OCI-LY1 (cell line): ENCODE results near the gene DOCK3.

Source experiments
- H2AFZ ChIP-seq: fragments of 200-600 bp; sonication (generic), shearing (Covaris generic); 2 replicates; pipeline ENCODE4 v1.6.0; 2014; ENCODE audit warnings: antibody characterized with exemption, mild to moderate bottlenecking, low read length
- H3F3A ChIP-seq: fragments of 200-600 bp; sonication (generic), shearing (Covaris generic); 2 replicates; pipeline ENCODE4 v1.6.0; 2014; ENCODE audit warnings: mild to moderate bottlenecking, antibody characterized with exemption, low read length, moderate library complexity; ENCODE audit not compliant: insufficient read depth
- H3K27ac ChIP-seq: fragments of 200-600 bp; sonication (generic); 2 replicates; pipeline ENCODE4 v1.5.1; 2014; ENCODE audit warnings: low read length, mixed run types, mild to moderate bottlenecking, low read depth; ENCODE audit not compliant: poor library complexity, severe bottlenecking
- H3K27me3 ChIP-seq: fragments of 200-600 bp; sonication (generic); 2 replicates; pipeline ENCODE4 v1.6.0; 2014; ENCODE audit warnings: antibody characterized with exemption, mild to moderate bottlenecking, low read length, moderate library complexity; ENCODE audit not compliant: insufficient read depth
- H3K36me3 ChIP-seq: fragments of 200-600 bp; sonication (generic); 2 replicates; pipeline ENCODE4 v1.6.1; 2014; ENCODE audit warnings: mild to moderate bottlenecking, antibody characterized with exemption, low read length, moderate library complexity, mixed read lengths; ENCODE audit not compliant: insufficient read depth
- H3K4me1 ChIP-seq: fragments of 200-600 bp; sonication (generic); 2 replicates; pipeline ENCODE4 v1.5.1; 2014; ENCODE audit warnings: mild to moderate bottlenecking, low read length, moderate library complexity; ENCODE audit not compliant: insufficient read depth, severe bottlenecking
- H3K4me2 ChIP-seq: fragments of 200-600 bp; sonication (generic), shearing (Covaris generic); 2 replicates; pipeline ENCODE4 v1.6.1; 2014; ENCODE audit warnings: low read length
- H3K4me3 ChIP-seq: fragments of 200-600 bp; sonication (generic); 2 replicates; pipeline ENCODE4 v1.5.1; 2014; ENCODE audit warnings: low read length, low read depth, mild to moderate bottlenecking, mixed read lengths; ENCODE audit not compliant: poor library complexity, severe bottlenecking
- H3K79me2 ChIP-seq: fragments of 200-600 bp; shearing (Covaris generic); 2 replicates; pipeline ENCODE4 v1.6.1; 2016; ENCODE audit warnings: mixed run types, low read length, mixed read lengths; ENCODE audit not compliant: insufficient read depth
- H3K9ac ChIP-seq: fragments of 200-600 bp; sonication (generic), shearing (Covaris generic); 2 replicates; pipeline ENCODE4 v1.6.1; 2014; ENCODE audit warnings: mild to moderate bottlenecking, low read length, mixed read lengths
- H3K9me2 ChIP-seq: fragments of 200-600 bp; sonication (generic), shearing (Covaris generic); 2 replicates; pipeline ENCODE4 v1.6.1; 2014; ENCODE audit warnings: low read depth, mild to moderate bottlenecking, low read length, mixed read lengths
- H3K9me3 ChIP-seq: fragments of 200-600 bp; shearing (Covaris generic); 2 replicates; pipeline ENCODE4 v1.6.1; 2014; ENCODE audit warnings: low read length, mixed read lengths
- H4K20me1 ChIP-seq: fragments of 200-600 bp; sonication (generic), shearing (Covaris generic); 2 replicates; pipeline ENCODE4 v1.6.0; 2016; ENCODE audit warnings: mild to moderate bottlenecking, low read length; ENCODE audit not compliant: insufficient read depth
- EZH2 ChIP-seq: fragments of 200-600 bp; sonication (generic), shearing (Covaris generic); IDR thresholded peaks from 2 replicates; pipeline ENCODE4 v1.8.0; 2017; ENCODE audit warnings: borderline replicate concordance, mixed run types, mild to moderate bottlenecking, antibody characterized with exemption, low read length, moderate library complexity, mixed read lengths
- TF ChIP-seq, protein P1 (sequence below): fragments of 200-600 bp; sonication (generic), shearing (Covaris generic); IDR thresholded peaks from 2 replicates; pipeline ENCODE4 v1.5.1; 2017; ENCODE audit warnings: mild to moderate bottlenecking, antibody characterized with exemption, low read length, moderate library complexity, mixed read lengths

Gene DOCK3

GRCh38 chr3:51337666-51338065, 662.9 kb downstream of the DOCK3 start:
- H3K9ac ChIP-seq = no peak overlapping the region
- H3K9me2 ChIP-seq = no peaks in the 10 kb centered on the region
- no peaks in the 10 kb centered on the region for H3K79me2 ChIP-seq
- H3K9me3 ChIP-seq = no peaks in the 10 kb centered on the region
- H3K4me1 ChIP-seq = no peaks in the 10 kb centered on the region
- H4K20me1 ChIP-seq = no peaks in the 10 kb centered on the region
- H2AFZ ChIP-seq = no peak overlapping the region
- H3K4me3 ChIP-seq = no peak overlapping the region
- H3K4me2 ChIP-seq = no peak overlapping the region
- no peaks in the 10 kb centered on the region for H3K36me3 ChIP-seq
- no peak overlapping the region for H3K27ac ChIP-seq
- TF ChIP-seq, protein P1, sequence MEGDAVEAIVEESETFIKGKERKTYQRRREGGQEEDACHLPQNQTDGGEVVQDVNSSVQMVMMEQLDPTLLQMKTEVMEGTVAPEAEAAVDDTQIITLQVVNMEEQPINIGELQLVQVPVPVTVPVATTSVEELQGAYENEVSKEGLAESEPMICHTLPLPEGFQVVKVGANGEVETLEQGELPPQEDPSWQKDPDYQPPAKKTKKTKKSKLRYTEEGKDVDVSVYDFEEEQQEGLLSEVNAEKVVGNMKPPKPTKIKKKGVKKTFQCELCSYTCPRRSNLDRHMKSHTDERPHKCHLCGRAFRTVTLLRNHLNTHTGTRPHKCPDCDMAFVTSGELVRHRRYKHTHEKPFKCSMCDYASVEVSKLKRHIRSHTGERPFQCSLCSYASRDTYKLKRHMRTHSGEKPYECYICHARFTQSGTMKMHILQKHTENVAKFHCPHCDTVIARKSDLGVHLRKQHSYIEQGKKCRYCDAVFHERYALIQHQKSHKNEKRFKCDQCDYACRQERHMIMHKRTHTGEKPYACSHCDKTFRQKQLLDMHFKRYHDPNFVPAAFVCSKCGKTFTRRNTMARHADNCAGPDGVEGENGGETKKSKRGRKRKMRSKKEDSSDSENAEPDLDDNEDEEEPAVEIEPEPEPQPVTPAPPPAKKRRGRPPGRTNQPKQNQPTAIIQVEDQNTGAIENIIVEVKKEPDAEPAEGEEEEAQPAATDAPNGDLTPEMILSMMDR = no peak
- no peak for TF ChIP-seq EZH2
- H3K27me3 ChIP-seq = no peaks in the 10 kb centered on the region
- H3F3A ChIP-seq = no peaks in the 10 kb centered on the region

GRCh38 chr3:51338632-51339031, 663.9 kb downstream of the DOCK3 start:
- TF ChIP-seq, protein P1 = no peak
- no peak for TF ChIP-seq EZH2
- H2AFZ ChIP-seq = no peak overlapping the region
- H3K4me1 ChIP-seq = no peaks in the 10 kb centered on the region
- no peaks in the 10 kb centered on the region for H3K27me3 ChIP-seq
- no peak overlapping the region for H3K4me2 ChIP-seq
- H3K9ac ChIP-seq = no peak overlapping the region
- no peaks in the 10 kb centered on the region for H3K9me3 ChIP-seq
- H3K79me2 ChIP-seq = no peaks in the 10 kb centered on the region
- no peak overlapping the region for H3K27ac ChIP-seq
- no peaks in the 10 kb centered on the region for H3K36me3 ChIP-seq
- no peak overlapping the region for H3K4me3 ChIP-seq
- H3F3A ChIP-seq = no peaks in the 10 kb centered on the region
- no peaks in the 10 kb centered on the region for H3K9me2 ChIP-seq
- no peaks in the 10 kb centered on the region for H4K20me1 ChIP-seq

GRCh38 chr3:51340013-51340829, 665.5 kb downstream of the DOCK3 start:
- Histone ChIP-seq H2AFZ (no peak overlapping the region), H3K79me2 (no peaks in the 10 kb centered on the region), H3K9ac (no peak overlapping the region), H3K9me2 (no peaks in the 10 kb centered on the region), H3K27me3 (no peaks in the 10 kb centered on the region), H3K27ac (no peak overlapping the region), H3K9me3 (no peaks in the 10 kb centered on the region), H3K36me3 (no peaks in the 10 kb centered on the region), H3K4me1 (no peaks in the 10 kb centered on the region), H3F3A (no peaks in the 10 kb centered on the region), H4K20me1 (no peaks in the 10 kb centered on the region), H3K4me3 (no peak overlapping the region), H3K4me2 (no peak overlapping the region)
- TF ChIP-seq, protein P1 = no peak
- TF ChIP-seq EZH2 = no peak
